Activated CD4-positive, CD25-positive, alpha-beta regulatory T cell treated with anti-CD3 and anti-CD28 coated beads, Interleukin-2, amount 50 U/mL, for 72 hours (primary cell): ENCODE results near the gene CCDC6.

Experiments used
- DNase-seq: peaks from one replicate; pipeline ENCODE4 v3.0.0; 2021

The CCDC6 gene

DNA sequence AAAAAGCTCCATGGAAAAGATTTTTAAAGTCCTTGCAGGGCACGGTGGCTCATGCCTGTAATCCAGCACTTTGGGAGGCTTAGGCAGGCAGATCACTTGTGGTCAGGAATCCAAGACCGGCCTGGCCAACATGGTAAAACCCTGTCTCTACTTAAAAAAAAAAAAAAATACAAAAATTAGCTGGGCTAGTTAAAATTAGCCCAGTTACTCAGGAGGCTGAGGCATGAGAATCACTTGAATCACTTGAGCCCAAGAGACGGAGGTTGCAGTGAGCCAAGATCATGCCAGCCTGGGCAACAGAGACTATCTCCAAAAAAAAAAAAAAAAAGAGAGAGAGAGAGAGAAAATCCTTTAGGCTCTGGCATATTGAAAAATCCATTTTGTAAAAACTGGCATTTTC lies 61.9 kb downstream of the CCDC6 start:
- DNase-seq = no peak

DNA sequence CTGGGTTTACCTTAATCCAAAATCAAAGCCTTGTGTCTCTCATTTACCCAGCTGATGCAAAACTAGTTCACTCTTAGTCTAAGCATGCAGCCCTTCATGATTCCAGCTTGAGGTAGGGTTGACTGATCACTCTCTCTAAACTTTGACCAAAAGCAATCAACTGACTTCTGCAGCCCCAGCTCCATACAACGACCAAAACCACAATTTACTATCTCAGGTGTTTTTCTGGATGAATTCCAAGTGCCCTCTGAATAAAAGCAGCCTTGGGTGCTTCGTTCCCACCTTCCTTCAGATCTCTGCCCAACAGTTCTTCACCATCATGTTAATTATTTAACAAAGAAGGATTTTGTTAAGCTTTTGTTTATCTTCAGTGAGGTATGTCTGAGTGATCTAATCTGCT lies 62.6 kb downstream of the CCDC6 start:
- DNase-seq = no peak

DNA sequence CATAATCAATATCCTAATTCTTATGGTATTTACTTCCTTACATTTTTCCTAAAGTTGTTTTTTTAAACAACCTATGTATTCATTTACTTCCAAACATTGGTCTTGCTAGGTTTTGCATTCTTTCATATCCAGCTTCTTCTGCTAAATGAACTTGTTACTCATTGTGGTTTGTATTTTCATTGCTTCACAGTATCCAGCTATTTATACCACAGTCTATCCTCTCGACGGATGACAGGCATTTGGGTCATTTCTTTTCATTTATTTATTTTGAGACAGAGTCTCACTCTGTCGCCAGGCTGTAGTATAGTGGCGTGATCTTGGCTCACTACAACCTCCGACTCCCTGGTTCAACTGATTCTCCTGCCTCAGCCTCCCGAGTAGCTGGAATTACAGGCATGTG lies 66.8 kb downstream of the CCDC6 start:
- no peak for DNase-seq

GRCh38 chr10:59838085-59838789 lies 68.1 kb downstream of the CCDC6 start:
- DNase-seq = no peak

GRCh38 chr10:59833810-59834209 lies 72.5 kb downstream of the CCDC6 start:
- DNase-seq = no peak

- no peak for DNase-seq
Observed at GRCh38 chr10:59832506-59832905, 73.8 kb downstream of the CCDC6 start.

GRCh38 chr10:59831658-59832503 lies 74.5 kb downstream of the CCDC6 start:
- DNase-seq = no peak

GRCh38 chr10:59830601-59831259 lies 75.6 kb downstream of the CCDC6 start:
- no peak for DNase-seq

DNA sequence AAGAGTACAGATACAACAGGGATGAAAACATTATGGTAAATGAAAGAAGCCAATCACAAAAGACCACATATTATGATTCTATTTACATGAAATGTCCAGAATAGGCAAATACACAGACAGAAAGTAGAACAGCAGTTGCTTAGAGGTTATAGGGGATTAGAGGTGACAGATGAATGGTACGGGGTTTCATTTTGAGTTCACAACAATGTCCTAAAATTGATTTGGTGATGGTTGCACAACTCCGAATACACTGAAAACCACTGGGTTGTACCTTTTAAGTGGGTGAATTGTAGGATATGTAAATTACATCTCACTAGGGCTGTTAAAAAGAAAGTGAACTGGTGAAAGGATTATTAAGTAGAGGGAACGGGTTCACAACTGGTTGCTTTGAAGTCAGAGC lies 76.8 kb downstream of the CCDC6 start:
- no peak for DNase-seq

- no peak for DNase-seq
Observed at GRCh38 chr10:59829024-59829423, 77.3 kb downstream of the CCDC6 start.

- DNase-seq = no peak
Observed at GRCh38 chr10:59825932-59826331, 80.4 kb downstream of the CCDC6 start.

DNA sequence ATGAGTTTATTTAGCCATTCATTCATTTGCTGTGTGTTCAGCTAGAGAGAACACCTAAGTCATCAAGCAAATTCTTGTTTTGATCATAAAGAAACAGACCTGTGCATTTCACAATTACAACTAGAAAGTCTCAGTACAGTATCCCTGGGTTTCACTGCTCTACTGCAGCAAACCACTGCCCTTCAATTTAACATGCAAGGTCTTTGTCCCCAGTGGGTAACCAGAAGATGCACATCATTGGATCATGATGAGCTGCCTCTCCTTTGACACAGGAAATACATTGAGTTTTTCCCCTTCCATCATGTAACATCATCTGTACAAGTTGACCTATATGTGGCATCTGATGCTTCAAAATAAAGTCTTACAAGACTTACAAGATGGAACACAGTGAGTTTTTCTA lies 82.6 kb downstream of the CCDC6 start:
- no peak for DNase-seq

DNA sequence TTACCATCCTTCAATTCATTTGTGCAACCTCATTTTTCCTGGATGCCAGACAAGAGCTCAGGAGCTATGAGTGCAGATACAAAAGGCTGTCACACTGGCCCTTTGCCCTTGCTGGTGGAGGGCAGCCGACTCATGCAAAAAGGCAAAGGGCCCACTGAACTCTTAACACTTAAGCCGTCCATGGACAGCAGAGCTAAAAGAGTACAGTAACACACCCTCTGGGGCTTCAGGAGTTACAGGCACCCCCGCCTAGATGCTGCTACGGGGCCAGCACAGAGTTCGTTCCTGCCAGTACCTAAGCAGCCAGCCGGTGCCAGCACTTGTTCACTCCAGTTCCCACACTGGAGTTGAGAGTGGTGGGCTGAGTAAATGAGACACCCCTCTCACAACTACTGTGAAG lies 83.2 kb downstream of the CCDC6 start:
- no peak for DNase-seq

GRCh38 chr10:59820471-59820870 lies 85.9 kb downstream of the CCDC6 start:
- no peak for DNase-seq

GRCh38 chr10:59819683-59820082 lies 86.7 kb downstream of the CCDC6 start:
- DNase-seq = no peak

DNA sequence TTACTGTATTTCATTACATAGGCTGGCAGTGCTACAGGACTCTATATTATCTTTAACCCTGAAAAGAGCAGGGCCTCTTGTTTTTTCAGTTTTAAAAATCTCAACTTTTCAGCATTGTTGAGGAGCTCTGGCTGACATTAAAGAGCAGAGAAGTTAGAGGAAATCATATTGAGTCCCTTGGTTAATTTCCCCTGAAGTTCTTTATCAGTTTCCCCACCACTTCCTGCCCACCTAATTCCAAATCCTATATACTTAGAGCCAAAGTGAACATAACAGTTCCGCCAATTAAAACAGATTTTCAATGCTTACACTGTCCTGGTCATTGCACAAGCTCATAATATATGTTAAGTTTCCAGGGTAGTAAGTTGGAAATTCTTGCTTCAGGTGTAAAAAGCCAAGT lies 87.1 kb downstream of the CCDC6 start:
- no peak for DNase-seq

DNA sequence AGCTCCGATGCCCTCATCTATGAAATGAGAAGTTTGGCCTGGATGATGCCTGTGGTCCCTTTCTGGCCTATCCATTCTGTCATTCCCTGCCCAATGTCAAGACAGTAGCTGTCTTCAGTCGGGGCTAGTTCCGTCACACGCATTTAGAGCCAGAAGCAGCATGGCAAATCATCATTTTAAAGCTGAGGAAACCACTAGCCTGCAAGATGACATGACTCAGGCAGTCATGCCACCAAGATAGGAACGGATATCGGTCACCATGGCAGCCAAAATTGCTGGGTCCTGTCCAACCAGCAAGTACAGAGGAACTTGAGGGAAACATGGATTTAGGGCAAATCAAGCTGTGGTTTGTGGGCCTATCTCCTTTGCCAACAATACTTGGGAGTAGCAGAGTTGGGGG lies 88.6 kb downstream of the CCDC6 start:
- no peak for DNase-seq

DNA sequence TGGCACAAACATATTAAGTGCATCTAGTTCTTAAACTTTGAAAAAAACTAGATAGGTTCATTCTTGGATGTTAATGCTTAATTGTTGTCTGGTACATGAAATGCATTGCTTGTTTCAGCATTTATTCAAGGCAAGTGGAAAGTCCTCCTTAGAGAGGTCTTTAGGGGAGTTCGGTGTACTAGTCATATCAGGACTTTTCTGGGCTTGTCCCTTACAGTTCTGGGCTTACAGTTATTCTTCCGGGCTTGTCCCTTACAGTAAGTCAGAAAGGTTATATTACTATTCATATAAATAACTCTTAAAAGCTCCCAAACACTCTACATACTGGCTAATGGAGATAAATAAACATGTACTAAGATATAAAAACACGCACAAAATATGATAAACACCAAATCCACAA lies 91.5 kb downstream of the CCDC6 start:
- DNase-seq = no peak

- no peak for DNase-seq
Observed at GRCh38 chr10:59812519-59813122, 93.7 kb downstream of the CCDC6 start.

DNA sequence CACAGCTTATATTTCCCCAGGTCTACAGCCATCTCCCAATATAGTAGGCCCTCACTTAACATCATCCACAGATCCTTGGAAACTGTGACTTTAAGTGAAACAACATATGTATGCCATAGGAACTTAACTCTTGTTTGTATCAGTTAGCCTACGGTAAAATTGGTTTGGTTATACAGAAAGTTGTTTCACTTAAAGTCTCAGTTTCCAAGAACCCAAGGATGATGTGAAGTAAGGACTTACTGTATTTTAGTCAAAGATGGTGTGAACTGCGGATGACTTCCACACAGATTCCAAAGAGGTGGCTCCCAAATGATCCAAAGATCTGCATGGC lies 96.7 kb downstream of the CCDC6 start:
- no peak for DNase-seq

DNA sequence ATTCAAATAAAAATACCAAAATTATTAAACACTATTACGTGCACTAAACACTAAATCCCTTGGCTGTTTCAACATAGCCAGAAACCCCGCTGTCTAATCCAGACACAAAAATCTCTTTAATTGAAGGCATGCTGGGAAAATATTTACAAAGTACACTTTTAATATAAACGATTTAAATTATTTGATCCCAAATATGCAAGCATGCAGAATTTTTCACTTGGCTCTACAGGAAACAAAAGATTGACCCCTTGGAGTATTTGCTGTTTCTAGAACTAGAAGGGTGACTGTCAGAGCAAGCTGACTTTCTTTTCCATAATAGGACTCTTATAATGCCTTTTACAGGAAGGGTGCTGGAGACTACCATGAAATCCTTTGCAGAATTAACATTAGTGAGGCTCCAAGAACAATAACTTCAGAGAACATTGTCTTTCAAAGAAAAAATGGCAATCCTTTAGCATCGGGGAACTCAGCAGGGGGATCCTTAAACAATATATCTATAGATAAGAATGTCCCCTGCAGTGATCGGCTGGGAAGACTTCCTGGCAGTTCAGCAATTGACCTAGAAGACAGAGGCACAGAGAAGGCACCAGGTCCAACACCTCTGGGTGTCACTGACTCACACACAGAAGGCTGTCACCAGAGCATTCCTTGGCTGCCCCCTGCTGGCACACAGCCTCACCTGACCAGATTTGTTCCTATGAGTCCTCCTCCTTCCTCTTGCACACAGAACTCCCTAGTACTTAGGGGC lies 97.3 kb downstream of the CCDC6 start:
- DNase-seq = peak; percentile 66

- DNase-seq = no peak
Observed at GRCh38 chr10:59807629-59808620, 98.4 kb downstream of the CCDC6 start.
